GM23338 (cell line): ENCODE data around the gene SSH3.

ENCODE experiments used
- CTCF ChIP-seq, 2 experiments: fragments of 200-600 bp in 1 of 2; sonication (generic) in 1 of 2; conservative IDR thresholded peaks; 2 replicates each; pipeline versions ENCODE4 v1.5.1 to v1.6.1; 2016 to 2017; ENCODE audit warnings: antibody characterized with exemption in 2 of 2, low read depth in 2 of 2, mild to moderate bottlenecking in 2 of 2, moderate library complexity in 1 of 2
- EZH2phosphoT487 ChIP-seq: fragments of 200-600 bp; sonication (generic); IDR thresholded peaks from one replicate; pipeline ENCODE4 v1.8.1; 2018; ENCODE audit warnings: antibody characterized with exemption; ENCODE audit not compliant: unreplicated experiment
- JUNB ChIP-seq: IDR thresholded peaks from one replicate; pipeline ENCODE4 v1.6.1; 2016; ENCODE audit warnings: antibody characterized with exemption; ENCODE audit not compliant: unreplicated experiment
- POLR2AphosphoS5 ChIP-seq: IDR thresholded peaks from 2 replicates; pipeline ENCODE4 v1.6.1; 2016; ENCODE audit warnings: antibody characterized with exemption, low read depth
- STAT1 ChIP-seq: IDR thresholded peaks from one replicate; pipeline ENCODE4 v1.6.1; 2016; ENCODE audit warnings: antibody characterized with exemption; ENCODE audit not compliant: unreplicated experiment

- no peak for TF ChIP-seq JUNB
- no peak for TF ChIP-seq CTCF (conservative IDR thresholded peaks at IDR 0.05; ENCODE audit: low read depth in 2 of 2)
- no peak for TF ChIP-seq EZH2phosphoT487
- TF ChIP-seq STAT1: no peak
- no peak for TF ChIP-seq POLR2AphosphoS5
Measured at GRCh38 chr11:67266449-67267187, 36.7 kb upstream of the SSH3 start, which contains the start of gene GRK2.
